ENCODE data around the gene TBL3. TPM values are rescaled to one million over a fixed set of nuclear protein-coding genes. Genes with fewer than 3 reads are reported as not detected.

The TBL3 gene
- total RNA-seq, 1 donor from 2014 or later: 46.8 TPM

- no peak for DNase-seq (ENCODE audit: low read depth)
These were observed 41.7 kb downstream of the TBL3 start for GRCh38 chr16:2013527-2013926.

- DNase-seq (ENCODE audit: low read depth): no peak
These were observed 43.5 kb downstream of the TBL3 start for GRCh38 chr16:2015117-2015946.

GRCh38 chr16:2015947-2016208 is 44.0 kb downstream of the TBL3 start:
- DNase-seq (ENCODE audit: low read depth): no peak

- DNase-seq (ENCODE audit: low read depth): no peak
These were observed 44.6 kb downstream of the TBL3 start for GRCh38 chr16:2016407-2016922.

- DNase-seq (ENCODE audit: low read depth): no peak
These were observed 47.7 kb downstream of the TBL3 start, which contains the start of gene NPW for GRCh38 chr16:2019518-2019920. Gene NPW, plus strand, starts transcription at chr16:2019785.

- DNase-seq (ENCODE audit: low read depth): no peak
These were observed 48.3 kb downstream of the TBL3 start for GRCh38 chr16:2019921-2020831.

- no peak for DNase-seq (ENCODE audit: low read depth)
These were observed 50.9 kb downstream of the TBL3 start for GRCh38 chr16:2022723-2023091.

- DNase-seq (ENCODE audit: low read depth): peak; percentile 88
These were observed 51.5 kb downstream of the TBL3 start for GRCh38 chr16:2023092-2024031.

GRCh38 chr16:2024032-2024420 is 52.2 kb downstream of the TBL3 start:
- DNase-seq (ENCODE audit: low read depth): no peak

- DNase-seq (ENCODE audit: low read depth): no peak
These were observed 53.4 kb downstream of the TBL3 start for GRCh38 chr16:2025251-2025650.

- DNase-seq (ENCODE audit: low read depth): no peak
These were observed 54.1 kb downstream of the TBL3 start for GRCh38 chr16:2025878-2026460.

- no peak for DNase-seq (ENCODE audit: low read depth)
These were observed 54.7 kb downstream of the TBL3 start, which contains the start of gene NHERF2 for GRCh38 chr16:2026461-2027023. Gene NHERF2, plus strand, starts transcription at chr16:2026902. Its CDS starts 104 bp downstream, at chr16:2027006.

GRCh38 chr16:2027024-2028010 is 55.5 kb downstream of the TBL3 start:
- no peak for DNase-seq (ENCODE audit: low read depth)

- DNase-seq (ENCODE audit: low read depth): no peak
These were observed 56.3 kb downstream of the TBL3 start for GRCh38 chr16:2028146-2028545.

GRCh38 chr16:2028620-2029220 is 56.9 kb downstream of the TBL3 start:
- DNase-seq (ENCODE audit: low read depth): no peak

GRCh38 chr16:2029350-2029749 is 57.5 kb downstream of the TBL3 start:
- DNase-seq (ENCODE audit: low read depth): no peak

GRCh38 chr16:2030036-2030435 is 58.2 kb downstream of the TBL3 start:
- no peak for DNase-seq (ENCODE audit: low read depth)

GRCh38 chr16:2031081-2031577 is 59.3 kb downstream of the TBL3 start:
- no peak for DNase-seq (ENCODE audit: low read depth)
